H9 (cell line): ENCODE measurements around the gene LDLRAD4. TPM values are rescaled to one million over a fixed set of nuclear protein-coding genes. Genes with fewer than 3 reads are reported as not detected.

Experiments
- DNase-seq: peaks from one replicate; pipeline ENCODE4 v3.0.0-alpha.2; 2017
- H2AFZ ChIP-seq: one replicate; pipeline ENCODE4 v1.6.1; 2013; ENCODE audit warnings: mild to moderate bottlenecking, low read length, control low read depth, moderate library complexity
- H2AK5ac ChIP-seq: 2 replicates; pipeline ENCODE4 v1.6.1; 2013; ENCODE audit warnings: low read length, control low read depth, mixed read lengths; ENCODE audit not compliant: insufficient read length
- H2BK120ac ChIP-seq: one replicate; pipeline ENCODE4 v1.6.1; 2013; ENCODE audit warnings: low read depth, mild to moderate bottlenecking, low read length, control low read depth, inconsistent platforms; ENCODE audit not compliant: poor library complexity, severe bottlenecking
- H2BK12ac ChIP-seq: 2 replicates; pipeline ENCODE4 v1.6.1; 2013; ENCODE audit warnings: low read length, control low read depth, mixed read lengths, low read depth; ENCODE audit not compliant: insufficient read length
- H2BK15ac ChIP-seq: 2 replicates; pipeline ENCODE4 v1.6.1; 2013; ENCODE audit warnings: low read depth, low read length, control low read depth
- H2BK20ac ChIP-seq: one replicate; pipeline ENCODE4 v1.6.1; 2013; ENCODE audit warnings: low read depth, mild to moderate bottlenecking, low read length, control low read depth, inconsistent platforms; ENCODE audit not compliant: poor library complexity, severe bottlenecking
- H2BK5ac ChIP-seq: 2 replicates; pipeline ENCODE4 v1.6.1; 2013; ENCODE audit warnings: low read length, control low read depth, mixed read lengths; ENCODE audit not compliant: insufficient read length
- H3K14ac ChIP-seq: 2 replicates; pipeline ENCODE4 v1.6.1; 2013; ENCODE audit warnings: low read length, control low read depth; ENCODE audit not compliant: insufficient read depth
- H3K18ac ChIP-seq: 2 replicates; pipeline ENCODE4 v1.6.1; 2013; ENCODE audit warnings: low read depth, mild to moderate bottlenecking, mixed read lengths, low read length, control low read depth; ENCODE audit not compliant: insufficient read length
- H3K23ac ChIP-seq: 2 replicates; pipeline ENCODE4 v1.6.1; 2013; ENCODE audit warnings: low read length, control low read depth, mixed read lengths, low read depth; ENCODE audit not compliant: insufficient read length
- H3K23me2 ChIP-seq: 2 replicates; pipeline ENCODE4 v1.6.1; 2013; ENCODE audit warnings: low read depth, mild to moderate bottlenecking, mixed read lengths, low read length, control low read depth; ENCODE audit not compliant: insufficient read length, poor library complexity, severe bottlenecking
- H3K27ac ChIP-seq: 2 replicates; pipeline ENCODE4 v1.5.1; 2013; ENCODE audit warnings: low read length, control low read depth, mixed read lengths, low read depth; ENCODE audit not compliant: insufficient read length
- H3K27me3 ChIP-seq: 2 replicates; pipeline ENCODE4 v1.6.1; 2013; ENCODE audit warnings: low read length, control low read depth, inconsistent platforms; ENCODE audit not compliant: insufficient read depth
- H3K4ac ChIP-seq: 2 replicates; pipeline ENCODE4 v1.6.1; 2013; ENCODE audit warnings: low read depth, mild to moderate bottlenecking, control low read depth, inconsistent platforms, low read length, moderate library complexity
- H3K4me1 ChIP-seq: 2 replicates; pipeline ENCODE4 v1.6.1; 2013; ENCODE audit warnings: low read length, control low read depth, inconsistent platforms; ENCODE audit not compliant: insufficient read depth
- H3K4me2 ChIP-seq: 2 replicates; pipeline ENCODE4 v1.6.1; 2013; ENCODE audit warnings: low read length, control low read depth, mixed read lengths; ENCODE audit not compliant: insufficient read length, insufficient read depth
- H3K56ac ChIP-seq: 2 replicates; pipeline ENCODE4 v1.6.1; 2013; ENCODE audit warnings: low read depth, mild to moderate bottlenecking, mixed read lengths, low read length, control low read depth; ENCODE audit not compliant: insufficient read length
- H3K79me1 ChIP-seq: 2 replicates; pipeline ENCODE4 v1.6.1; 2013; ENCODE audit warnings: low read depth, mild to moderate bottlenecking, moderate library complexity, low read length, control low read depth, inconsistent platforms; ENCODE audit not compliant: insufficient read depth, poor library complexity, severe bottlenecking
- H3K79me2 ChIP-seq: 2 replicates; pipeline ENCODE4 v1.6.1; 2013; ENCODE audit warnings: low read length, control low read depth, inconsistent platforms; ENCODE audit not compliant: insufficient read depth
- H3K9ac ChIP-seq: 2 replicates; pipeline ENCODE4 v1.6.1; 2013; ENCODE audit warnings: low read length, control low read depth, mixed read lengths; ENCODE audit not compliant: insufficient read length; ENCODE audit errors: extremely low read depth
- H3K9me3 ChIP-seq: one replicate; pipeline ENCODE4 v1.6.1; 2013; ENCODE audit warnings: low read depth, low read length, inconsistent platforms; ENCODE audit not compliant: control insufficient read depth
- H3T11ph ChIP-seq: one replicate; pipeline ENCODE4 v1.6.1; 2013; ENCODE audit warnings: mild to moderate bottlenecking, low read length, control low read depth, inconsistent platforms
- H4K20me1 ChIP-seq: one replicate; pipeline ENCODE4 v1.6.1; 2013; ENCODE audit not compliant: control insufficient read depth, insufficient read length, insufficient read depth
- H4K5ac ChIP-seq: 2 replicates; pipeline ENCODE4 v1.6.1; 2013; ENCODE audit warnings: low read depth, mild to moderate bottlenecking, mixed read lengths, low read length, control low read depth; ENCODE audit not compliant: insufficient read length
- H4K8ac ChIP-seq: replicated peaks from 2 replicates; pipeline ENCODE4 v1.6.1; 2013; ENCODE audit warnings: low read length, control low read depth, mixed read lengths, low read depth; ENCODE audit not compliant: insufficient read length
- H4K91ac ChIP-seq: 2 replicates; pipeline ENCODE4 v1.6.1; 2013; ENCODE audit warnings: low read depth, mild to moderate bottlenecking, moderate library complexity, mixed read lengths, low read length, control low read depth; ENCODE audit not compliant: insufficient read length
- H3K27ac Mint-ChIP-seq, 3 experiments: 2 replicates in 2 of 3; 3 replicates in 1 of 3; pipeline ENCODE4 v1.8.0; 2020 to 2021; ENCODE audit warnings: mixed read lengths in 3 of 3, mild to moderate bottlenecking in 1 of 3, moderate library complexity in 1 of 3
- H3K27me3 Mint-ChIP-seq: 2 replicates; pipeline ENCODE4 v1.8.0; 2021; ENCODE audit warnings: low read depth, mild to moderate bottlenecking, moderate library complexity, mixed read lengths
- H3K36me3 Mint-ChIP-seq, 3 experiments: 2 replicates in 2 of 3; 3 replicates in 1 of 3; pipeline ENCODE4 v1.8.0; 2020 to 2021; ENCODE audit warnings: low read depth in 3 of 3, mixed read lengths in 3 of 3; ENCODE audit not compliant: insufficient read depth in 1 of 3
- H3K4me1 Mint-ChIP-seq, 2 experiments: 2 replicates each; pipeline ENCODE4 v1.8.0; 2020; ENCODE audit warnings: mixed read lengths in 2 of 2
- H3K4me3 Mint-ChIP-seq, 2 experiments: 2 replicates in 1 of 2; 3 replicates in 1 of 2; pipeline ENCODE4 v1.8.0; 2020 to 2021; ENCODE audit warnings: mild to moderate bottlenecking in 2 of 2, mixed read lengths in 2 of 2, moderate library complexity in 1 of 2
- H3K9me3 Mint-ChIP-seq, 2 experiments: 2 replicates in 1 of 2; 3 replicates in 1 of 2; pipeline ENCODE4 v1.8.0; 2020; ENCODE audit warnings: mild to moderate bottlenecking in 2 of 2, mixed read lengths in 2 of 2, moderate library complexity in 1 of 2
- WGBS: extraction: QIAGEN DNeasy Blood & Tissue Kit; methylation state at CpG from one replicate; pipeline ENCODE4 v1.1.7; 2013; ENCODE audit warnings: missing lambda C conversion rate, low lambda C conversion rate, mixed read lengths; ENCODE audit not compliant: insufficient read length; ENCODE audit errors: extremely low coverage; 5-methylcytosine and 5-hydroxymethylcytosine counted together
- total RNA-seq: library from RNA; stranded (reverse); gene quantifications from 2 replicates; pipeline ENCODE4 v1.2.1, GENCODE V29; 2021
- TF ChIP-seq, protein P1 (sequence below): fragments of 200-600 bp; sonication (generic); conservative IDR thresholded peaks from 3 replicates; pipeline ENCODE4 v1.8.0; 2021; ENCODE audit warnings: antibody characterized with exemption, mild to moderate bottlenecking

LDLRAD4 gene
- total RNA-seq, 1 experiment from 2014 or later, result 3.9 TPM

DNA sequence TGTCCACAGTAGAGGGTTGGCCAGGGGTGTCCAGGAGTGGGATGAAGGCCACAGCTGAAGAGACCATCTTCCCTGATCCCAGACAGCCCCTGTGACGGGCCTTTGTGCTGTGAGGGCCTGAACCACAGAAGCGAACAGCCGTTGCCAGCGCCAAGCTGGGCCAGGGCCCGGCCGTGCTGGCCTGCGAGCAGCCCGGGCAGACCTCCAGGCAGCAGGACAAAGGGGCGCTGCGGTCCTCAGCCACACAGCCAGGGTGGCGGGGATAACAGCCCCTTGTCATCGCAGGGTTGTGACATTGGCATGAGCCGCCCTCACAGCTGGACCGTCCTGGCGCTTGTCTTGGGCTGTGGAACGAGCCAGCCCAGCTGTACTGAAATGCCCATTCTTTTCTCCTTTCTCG, 346.7 kb downstream of the LDLRAD4 start:
- no peak overlapping the region for H2AFZ ChIP-seq

More for the DNA sequence above, 346.7 kb downstream of the LDLRAD4 start:
- no peak for DNase-seq
- H3T11ph ChIP-seq, result no peak overlapping the region
- no peak overlapping the region for H3K56ac ChIP-seq
- no peaks in the 10 kb centered on the region for H3K27me3 ChIP-seq
- no peak overlapping the region for H2AK5ac ChIP-seq
- WGBS, result no CpG with 5 or more reads among the region's 17 CpGs
- no peaks in the 10 kb centered on the region; the same call in 1 of the 2 replicates for H3K27me3 Mint-ChIP-seq
- H2BK5ac ChIP-seq, result no peak overlapping the region
- no peak overlapping the region for H3K9ac ChIP-seq
- H3K18ac ChIP-seq, result no peak overlapping the region
- no peak overlapping the region for H2BK120ac ChIP-seq
- H4K20me1 ChIP-seq, result no peaks in the 10 kb centered on the region
- no peak overlapping the region for H3K23ac ChIP-seq
- H2BK12ac ChIP-seq, result no peak overlapping the region
- H3K79me1 ChIP-seq, result no peaks in the 10 kb centered on the region
- no peaks in the 10 kb centered on the region for H3K79me2 ChIP-seq
- no peaks in the 10 kb centered on the region for H3K36me3 Mint-ChIP-seq
- H4K8ac ChIP-seq, result no peak overlapping the region
- no peak overlapping the region; the same call in 1 of the 2 replicates for H3K14ac ChIP-seq
- H4K5ac ChIP-seq, result no peak overlapping the region
- no peak overlapping the region for H3K27ac Mint-ChIP-seq
- H3K4me1 ChIP-seq, result no peaks in the 10 kb centered on the region
- no peak overlapping the region for H2BK20ac ChIP-seq
- TF ChIP-seq, protein P1, sequence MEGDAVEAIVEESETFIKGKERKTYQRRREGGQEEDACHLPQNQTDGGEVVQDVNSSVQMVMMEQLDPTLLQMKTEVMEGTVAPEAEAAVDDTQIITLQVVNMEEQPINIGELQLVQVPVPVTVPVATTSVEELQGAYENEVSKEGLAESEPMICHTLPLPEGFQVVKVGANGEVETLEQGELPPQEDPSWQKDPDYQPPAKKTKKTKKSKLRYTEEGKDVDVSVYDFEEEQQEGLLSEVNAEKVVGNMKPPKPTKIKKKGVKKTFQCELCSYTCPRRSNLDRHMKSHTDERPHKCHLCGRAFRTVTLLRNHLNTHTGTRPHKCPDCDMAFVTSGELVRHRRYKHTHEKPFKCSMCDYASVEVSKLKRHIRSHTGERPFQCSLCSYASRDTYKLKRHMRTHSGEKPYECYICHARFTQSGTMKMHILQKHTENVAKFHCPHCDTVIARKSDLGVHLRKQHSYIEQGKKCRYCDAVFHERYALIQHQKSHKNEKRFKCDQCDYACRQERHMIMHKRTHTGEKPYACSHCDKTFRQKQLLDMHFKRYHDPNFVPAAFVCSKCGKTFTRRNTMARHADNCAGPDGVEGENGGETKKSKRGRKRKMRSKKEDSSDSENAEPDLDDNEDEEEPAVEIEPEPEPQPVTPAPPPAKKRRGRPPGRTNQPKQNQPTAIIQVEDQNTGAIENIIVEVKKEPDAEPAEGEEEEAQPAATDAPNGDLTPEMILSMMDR, result no peak
- no peaks in the 10 kb centered on the region for H3K23me2 ChIP-seq
- no peak overlapping the region for H3K27ac ChIP-seq
- H4K91ac ChIP-seq, result no peak overlapping the region
- H3K9me3 Mint-ChIP-seq, result no peaks in the 10 kb centered on the region
- no peak overlapping the region for H3K4me2 ChIP-seq
- H3K9me3 ChIP-seq, result no peaks in the 10 kb centered on the region
- H3K4me3 Mint-ChIP-seq, result no peak overlapping the region
- H3K4ac ChIP-seq, result no peak overlapping the region
- no peak overlapping the region for H2BK15ac ChIP-seq
- peaks cover 15 to 17% of the 10 kb centered on the region in 2 experiments for H3K4me1 Mint-ChIP-seq
